Measurements from ENCODE around the gene FBXW4. TPM values are rescaled to one million over a fixed set of nuclear protein-coding genes. Genes with fewer than 3 reads are reported as not detected.

FBXW4 gene
- total RNA-seq, 1 donor from 2014 or later: 55.5 TPM

DNA sequence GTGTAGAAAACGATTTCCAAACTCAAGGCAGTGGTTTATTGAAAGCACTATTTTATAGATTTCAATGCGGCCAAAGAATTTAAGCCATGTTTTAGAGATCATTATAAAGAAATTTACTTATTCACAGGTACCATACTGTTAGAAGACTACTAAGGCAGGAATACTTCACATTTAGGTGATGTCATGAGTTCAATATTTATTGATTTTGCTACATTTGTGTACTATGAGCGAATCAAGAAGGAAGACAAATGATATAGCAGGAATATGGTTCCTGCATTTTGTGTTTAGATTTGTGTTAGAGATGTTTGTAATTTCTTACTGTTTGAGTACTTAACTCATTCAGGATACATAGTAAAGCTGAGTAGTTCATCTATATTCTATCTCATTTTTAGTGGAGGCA, 1.7 kb upstream of the FBXW4 start:
- DNase-seq (ENCODE audit: low spot score): no peak

DNA sequence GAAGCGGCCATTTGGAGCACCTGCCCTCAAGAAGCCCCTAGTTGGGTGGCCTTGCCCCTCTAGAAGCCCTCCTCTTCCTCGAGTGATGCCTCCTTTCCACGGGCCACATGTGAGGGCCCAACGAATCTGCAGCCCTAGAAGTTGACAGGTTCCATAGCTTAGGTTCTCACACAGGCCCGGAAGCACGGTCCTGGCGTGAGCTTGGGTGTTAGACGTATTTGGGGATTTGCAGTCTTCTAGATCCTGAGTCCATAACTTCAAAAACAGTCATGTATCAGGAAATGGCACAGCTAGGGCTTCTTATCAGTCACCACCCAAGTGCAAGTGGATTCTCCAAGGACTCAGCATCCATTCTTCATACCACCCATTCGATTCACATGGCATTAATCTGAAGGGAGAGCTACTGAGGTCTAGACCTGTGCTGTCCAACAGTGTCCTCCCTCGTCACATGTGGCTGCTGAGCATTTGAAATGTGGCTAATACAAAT, 477 bp upstream of the FBXW4 start:
- DNase-seq (ENCODE audit: low spot score): no peak

DNA sequence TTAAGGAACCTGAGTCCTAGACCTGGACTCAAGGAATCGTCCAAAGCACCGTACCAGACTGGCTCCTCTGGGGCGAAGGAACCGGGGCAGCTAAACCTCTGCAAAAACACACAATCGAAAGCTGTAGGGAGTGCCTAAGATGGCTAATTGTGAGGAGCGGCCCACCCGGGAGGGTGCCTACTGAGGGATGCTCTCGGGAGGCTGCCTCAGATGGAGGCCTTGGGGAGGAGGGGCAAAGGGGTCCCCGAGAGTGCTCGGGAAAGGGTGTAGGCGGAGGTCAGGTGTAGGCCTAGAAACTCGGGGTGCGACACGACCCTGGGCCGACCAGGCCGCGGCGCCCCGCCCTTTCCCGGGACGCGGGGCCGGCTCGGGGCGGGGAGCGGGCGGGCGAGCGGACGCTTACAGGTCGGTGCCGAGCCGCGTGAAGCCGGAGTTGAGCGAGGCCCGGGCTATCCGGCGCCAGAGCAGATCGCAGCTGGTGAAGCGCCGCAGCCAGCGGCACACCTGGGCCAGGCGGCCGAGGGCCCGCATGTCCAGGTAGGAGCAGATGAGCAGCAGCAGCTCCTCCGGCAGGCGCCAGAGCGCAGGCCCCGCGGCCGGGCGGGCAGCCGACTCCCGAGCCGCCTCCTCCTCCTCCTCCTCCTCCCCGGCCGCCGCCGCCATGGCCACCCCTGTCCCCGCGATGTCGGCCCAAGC, 844 bp downstream of the FBXW4 start:
- peak; percentile 90 for DNase-seq (ENCODE audit: low spot score)

DNA sequence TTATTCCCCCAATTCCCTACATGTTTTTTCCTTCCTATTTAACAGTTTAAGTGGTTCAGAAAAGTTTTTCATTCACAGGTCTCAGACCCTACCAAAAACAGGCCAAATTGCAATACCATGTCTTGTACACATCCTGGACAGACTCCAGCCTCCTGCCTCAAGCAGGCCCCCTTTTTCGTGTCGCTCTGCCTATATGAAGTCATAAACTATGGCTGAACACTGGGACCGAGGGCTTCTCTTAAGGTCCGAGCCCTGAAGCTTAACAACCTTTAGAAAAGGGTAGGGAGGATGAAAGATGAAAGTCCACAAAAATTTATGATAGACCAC, 1.4 kb downstream of the FBXW4 start:
- DNase-seq (ENCODE audit: low spot score): no peak

DNA sequence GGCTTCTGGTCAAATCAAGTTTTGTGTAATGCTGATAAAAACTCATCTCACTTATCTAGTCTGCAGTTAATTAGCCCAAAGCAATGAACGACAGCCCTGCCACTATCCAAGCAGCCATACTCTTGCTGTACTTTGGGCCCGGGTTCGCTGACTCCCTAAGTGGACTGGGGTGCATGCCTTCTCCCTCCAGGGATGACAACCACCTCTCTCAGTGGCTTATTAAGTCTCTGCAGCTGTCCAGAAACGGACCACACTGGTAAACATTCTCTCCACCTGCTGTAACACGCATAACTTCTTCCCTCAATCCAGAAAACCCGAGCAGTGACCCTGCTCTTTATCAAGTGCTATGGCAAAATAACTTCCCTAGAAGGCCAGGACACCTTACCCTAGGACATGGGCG, 3.9 kb downstream of the FBXW4 start:
- no peak for DNase-seq (ENCODE audit: low spot score)

DNA sequence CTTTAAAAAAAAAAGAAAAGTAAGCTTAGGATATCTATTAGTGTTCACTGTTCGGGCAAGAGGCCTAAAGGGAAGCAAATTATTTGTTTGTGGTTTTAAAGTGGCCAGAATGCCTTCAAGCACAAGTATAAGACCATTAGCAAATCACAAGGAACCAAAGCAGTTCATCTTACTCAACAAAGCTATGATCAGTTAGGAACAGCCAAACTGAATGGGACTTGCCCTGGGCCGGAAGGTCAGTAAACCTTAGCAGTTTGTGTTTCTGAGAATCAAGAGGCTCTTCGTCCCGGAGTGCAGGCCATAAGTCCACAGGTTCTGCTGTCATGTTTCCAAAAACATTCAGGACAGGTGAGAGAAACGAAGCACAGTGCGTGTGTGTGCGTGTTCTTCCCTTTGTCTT, 4.5 kb downstream of the FBXW4 start:
- DNase-seq (ENCODE audit: low spot score): no peak

DNA sequence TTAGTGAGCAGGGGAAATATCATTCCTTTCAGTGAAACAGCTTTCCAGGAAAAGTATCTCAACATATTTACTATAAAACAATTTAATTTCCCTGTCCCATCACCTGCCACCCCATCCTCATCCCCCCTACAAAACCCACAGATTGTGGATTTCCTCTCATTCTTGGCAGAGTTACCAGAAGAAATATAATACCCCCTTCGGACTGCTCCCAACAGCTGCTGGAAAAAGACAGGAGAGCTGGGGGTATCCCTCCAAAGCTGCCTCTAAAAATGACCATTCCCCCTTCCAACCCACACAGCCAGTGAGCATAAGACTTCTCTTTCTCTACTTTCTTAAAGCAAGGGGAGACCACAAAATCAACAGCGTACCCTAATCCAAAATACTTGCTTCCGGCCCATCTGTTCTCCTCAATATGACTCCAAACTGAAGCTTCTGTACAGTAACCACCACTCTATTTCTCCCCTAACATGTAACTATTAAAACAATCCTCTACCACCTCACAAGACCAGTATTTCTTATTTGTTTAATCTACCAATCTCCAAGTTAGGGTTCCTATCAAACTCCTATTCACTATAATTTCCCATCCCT, 7.8 kb downstream of the FBXW4 start:
- DNase-seq (ENCODE audit: low spot score): no peak

DNA sequence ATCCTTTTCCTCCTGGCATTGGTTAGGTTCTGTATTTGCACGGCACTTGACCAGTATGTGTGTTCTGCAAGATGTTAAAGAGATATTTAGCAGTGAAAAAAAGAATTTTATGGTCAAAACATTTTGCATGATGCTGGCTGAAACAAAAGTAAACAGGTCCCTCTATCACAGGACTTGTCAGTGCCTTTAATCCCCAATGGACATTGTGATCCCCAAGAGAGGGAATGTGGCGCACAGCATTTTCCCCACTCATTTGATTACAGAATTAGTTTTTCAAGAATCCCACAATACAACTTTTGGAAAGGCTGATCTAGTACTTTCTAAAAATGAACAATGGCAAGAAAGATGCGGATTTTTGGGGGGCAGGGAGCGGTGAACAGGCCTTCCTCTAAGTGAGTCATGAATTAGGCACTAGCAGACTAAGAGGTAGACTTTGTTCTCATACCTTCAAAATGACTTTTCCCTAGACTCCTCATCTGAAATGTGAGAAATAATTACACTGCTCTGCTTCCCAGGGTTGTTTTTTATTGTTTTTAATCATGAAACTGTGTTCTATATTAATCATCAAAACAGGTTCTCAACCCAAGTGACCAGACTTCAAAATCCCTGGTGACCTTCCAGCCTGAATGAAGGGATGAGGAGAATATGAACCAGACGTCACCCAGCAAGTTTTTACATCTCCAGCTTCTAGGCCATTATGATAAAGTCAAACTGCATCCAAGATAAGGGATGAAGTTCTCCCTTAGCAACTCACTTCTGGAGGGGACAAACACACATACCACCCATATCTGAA, 8.6 kb downstream of the FBXW4 start:
- DNase-seq (ENCODE audit: low spot score): no peak

DNA sequence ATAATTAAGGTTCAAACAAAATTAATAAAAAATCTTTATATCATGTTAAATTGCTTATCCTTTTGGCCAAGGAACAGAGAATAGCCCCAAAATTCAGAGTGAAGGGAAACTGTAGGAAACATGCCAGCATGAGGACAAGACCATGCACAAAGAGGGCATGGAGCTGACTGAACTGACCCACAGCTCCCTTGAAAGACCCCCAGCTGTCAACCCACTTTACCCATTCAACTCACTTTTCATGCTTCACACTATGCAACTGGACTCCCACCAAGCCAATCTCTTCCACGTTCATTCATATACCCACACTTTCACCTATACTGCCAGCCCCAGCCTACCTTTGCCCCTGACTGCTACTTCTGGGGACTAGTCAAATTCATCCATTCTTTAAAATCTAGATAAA, 10.2 kb downstream of the FBXW4 start:
- no peak for DNase-seq (ENCODE audit: low spot score)

DNA sequence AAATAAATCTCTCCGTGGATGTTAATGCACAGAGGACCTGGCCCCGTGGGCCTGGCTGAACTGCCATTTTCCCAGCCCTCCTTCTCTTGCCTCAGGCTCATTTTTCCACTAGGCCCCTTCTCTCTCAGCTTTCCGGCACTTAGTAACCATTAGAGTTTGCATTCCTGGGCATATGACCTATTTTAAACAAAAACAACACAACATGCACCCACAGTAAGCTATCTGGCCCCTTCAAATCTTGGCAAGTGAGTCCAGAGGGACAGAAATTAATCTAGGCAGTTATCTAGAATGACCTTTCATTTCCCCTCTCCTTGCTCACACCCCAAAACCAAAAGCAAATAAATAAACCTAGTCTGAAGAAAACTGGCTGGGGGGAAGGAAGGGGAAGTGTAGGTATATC, 11.7 kb downstream of the FBXW4 start:
- DNase-seq (ENCODE audit: low spot score): no peak

DNA sequence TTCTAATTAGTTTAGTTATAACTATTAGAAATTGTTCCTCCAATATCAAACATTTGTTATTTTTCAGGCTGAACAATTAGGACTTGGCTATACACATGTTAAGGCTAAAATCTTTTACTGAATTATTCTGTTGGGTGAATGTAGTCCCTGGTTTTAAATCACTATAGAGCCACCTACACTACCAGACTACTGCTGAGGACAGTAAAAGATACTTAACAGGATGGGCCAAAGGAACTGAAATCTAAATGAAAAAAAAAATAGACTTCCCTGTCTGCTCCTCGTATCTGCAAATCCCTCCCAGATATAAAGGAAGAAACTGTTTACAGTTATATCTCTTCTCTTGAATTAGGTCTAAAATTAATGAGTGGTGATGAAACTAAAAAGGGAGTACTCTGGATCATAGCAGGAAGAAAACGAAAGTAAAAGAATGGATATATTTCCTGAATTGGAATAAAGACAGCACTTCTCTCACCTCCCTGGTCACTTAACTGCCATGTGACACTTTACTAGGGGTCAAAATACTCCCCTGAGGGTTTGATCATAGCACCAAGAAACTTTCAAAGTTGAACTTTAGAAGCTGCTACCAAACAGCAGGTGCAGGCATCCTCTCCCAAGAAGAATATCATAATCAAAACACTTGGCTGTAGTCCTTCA, 12.7 kb downstream of the FBXW4 start:
- no peak for DNase-seq (ENCODE audit: low spot score)

DNA sequence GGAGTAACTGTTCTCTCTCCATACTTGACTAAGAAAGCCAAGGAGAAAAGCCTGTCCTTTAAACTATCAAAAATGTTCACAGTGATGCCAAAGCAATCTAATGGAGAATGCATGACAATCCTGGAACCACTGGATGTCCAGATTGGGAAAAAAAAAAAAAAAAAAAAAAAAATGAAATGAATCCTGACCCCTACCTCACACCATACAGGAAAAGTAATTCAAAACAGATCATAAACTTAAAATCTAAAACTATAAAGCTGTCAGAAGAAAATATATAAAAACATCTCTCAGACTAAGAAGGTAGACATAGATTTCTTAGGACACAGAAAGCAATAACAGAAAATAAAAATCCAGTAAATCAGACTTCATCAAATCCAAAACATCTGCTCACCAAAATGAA, 18.4 kb downstream of the FBXW4 start:
- DNase-seq (ENCODE audit: low spot score): no peak

DNA sequence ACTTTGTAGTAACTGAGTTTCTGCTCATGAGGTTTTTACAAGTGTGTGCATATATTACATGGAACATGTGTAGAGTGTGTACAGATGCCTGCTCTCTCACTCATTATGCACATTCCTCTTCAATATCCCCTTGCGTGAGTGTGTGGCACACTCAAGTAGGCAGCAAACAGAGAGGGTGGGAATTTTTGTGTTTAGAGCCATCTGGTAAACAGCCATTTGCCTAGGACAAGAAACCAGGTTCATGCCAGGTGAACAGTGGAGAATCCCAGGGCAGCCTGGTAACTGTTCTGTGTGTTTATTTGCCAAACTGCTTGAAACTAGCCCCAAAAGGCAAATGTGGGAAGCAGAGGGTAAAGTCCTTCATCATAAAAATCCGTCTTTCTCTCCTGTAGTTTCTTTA, 19.9 kb downstream of the FBXW4 start:
- no peak for DNase-seq (ENCODE audit: low spot score)

DNA sequence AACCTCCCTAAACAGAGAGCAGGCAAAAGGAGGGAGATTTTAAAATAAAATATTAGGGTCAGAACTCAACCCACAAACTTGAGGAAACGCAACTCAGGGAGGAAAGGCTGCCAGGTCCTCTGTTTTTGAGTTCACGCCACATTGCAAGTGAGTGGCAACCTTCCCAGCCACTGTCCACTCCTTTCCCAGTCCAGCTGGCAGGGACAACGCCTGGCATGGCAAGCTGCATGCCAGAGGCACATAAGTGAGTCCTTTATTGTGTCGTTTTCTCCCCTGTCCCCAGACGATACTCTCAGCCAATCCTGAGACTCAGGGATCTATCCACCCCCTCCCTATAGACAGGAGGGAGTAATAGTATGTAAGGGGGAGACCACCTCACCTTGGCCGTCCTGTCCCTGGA, 22.4 kb downstream of the FBXW4 start:
- DNase-seq (ENCODE audit: low spot score): no peak

DNA sequence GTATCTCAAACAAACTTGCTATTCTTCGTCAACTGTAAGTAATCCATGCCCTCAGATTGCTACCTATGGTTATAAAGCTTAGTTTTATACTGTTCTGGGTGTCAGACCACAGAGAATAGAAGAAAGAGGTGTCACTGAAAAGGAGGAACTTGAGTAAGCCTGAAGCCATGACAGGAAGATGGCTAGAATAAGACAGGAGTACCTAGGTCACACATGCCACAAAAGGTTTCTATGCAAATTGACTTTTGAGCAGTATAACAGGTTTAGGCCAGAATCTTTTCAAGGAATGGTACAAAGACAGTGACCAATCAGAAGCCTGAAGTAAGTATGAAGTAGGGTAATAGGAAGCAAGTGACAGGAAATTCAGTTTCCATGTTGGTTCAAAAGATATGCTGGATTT, 23.5 kb downstream of the FBXW4 start:
- no peak for DNase-seq (ENCODE audit: low spot score)

DNA sequence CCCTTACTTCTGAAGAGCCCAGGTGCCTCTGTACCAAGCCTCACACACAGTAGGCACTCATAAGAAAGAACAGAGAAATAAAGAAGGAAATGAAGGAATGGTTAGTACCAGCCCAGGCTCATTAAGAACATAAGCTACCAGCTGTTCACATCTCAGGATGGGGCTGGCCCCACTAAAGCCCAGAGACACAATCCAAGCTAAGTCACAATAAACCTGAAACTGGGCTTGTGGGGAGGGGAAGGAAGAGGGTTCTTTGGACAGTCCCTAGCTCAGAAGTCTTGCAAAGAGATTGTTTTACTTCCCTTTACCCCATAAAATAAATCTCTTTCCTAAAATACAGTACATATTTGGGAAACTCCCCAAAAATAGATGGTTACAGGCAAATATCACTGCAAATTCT, 24.3 kb downstream of the FBXW4 start:
- DNase-seq (ENCODE audit: low spot score): no peak

DNA sequence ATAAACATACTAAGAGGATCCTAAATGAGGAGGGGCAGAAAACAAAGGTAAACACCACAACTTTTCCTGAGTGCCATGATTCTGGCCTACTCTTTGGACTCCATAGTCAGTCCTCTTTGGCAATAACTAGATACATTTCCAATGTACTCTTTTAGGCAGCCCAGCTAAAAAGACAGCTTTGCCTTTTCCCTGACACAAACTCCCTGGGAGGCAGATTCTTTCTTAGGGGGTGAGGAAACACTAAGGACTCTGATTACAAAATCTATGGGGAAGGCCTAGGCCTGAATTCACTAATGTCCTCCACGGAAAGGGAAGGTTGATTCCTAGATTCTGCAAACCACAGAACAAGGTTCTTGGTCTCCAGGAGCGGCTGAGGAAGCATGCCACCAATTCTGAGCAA, 25.8 kb downstream of the FBXW4 start:
- no peak for DNase-seq (ENCODE audit: low spot score)

DNA sequence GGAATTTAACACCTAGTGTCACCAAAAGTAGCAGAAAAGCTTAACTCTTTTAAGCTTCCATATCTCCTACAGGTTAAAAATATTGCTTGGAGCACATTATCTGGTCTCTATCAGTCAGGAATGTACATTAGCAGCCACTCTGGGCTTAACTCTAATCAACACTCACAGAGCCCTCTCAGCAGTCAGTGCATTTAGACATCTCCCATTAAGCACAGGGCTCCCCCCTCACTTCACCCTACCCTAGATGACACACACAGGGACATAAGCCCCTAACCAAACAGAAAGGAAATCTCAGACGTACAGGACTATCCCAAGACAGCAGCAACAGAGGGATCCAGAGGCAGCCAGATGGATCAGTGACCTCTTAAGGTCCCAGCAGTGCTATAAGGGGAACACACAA, 26.4 kb downstream of the FBXW4 start:
- DNase-seq (ENCODE audit: low spot score): no peak

DNA sequence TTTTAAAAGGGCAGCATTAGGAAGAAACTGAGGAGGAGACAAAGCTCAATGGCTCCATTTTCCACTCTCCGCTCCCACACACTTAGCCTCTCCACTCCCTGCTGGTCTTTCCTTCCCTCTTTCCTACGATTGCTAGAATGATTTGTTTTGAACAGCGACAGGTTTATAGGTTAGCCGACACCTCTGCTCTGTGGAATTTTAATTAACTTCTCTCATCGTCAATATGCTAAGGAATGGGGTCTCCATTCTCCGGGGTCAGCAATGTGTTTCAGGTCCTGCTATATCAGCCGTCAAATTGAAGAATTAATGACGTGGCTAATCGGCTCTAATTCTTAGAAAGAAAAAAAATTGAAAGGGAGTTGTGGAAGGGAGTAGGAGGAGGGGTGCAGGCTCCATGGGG, 28.9 kb downstream of the FBXW4 start:
- DNase-seq (ENCODE audit: low spot score): no peak

DNA sequence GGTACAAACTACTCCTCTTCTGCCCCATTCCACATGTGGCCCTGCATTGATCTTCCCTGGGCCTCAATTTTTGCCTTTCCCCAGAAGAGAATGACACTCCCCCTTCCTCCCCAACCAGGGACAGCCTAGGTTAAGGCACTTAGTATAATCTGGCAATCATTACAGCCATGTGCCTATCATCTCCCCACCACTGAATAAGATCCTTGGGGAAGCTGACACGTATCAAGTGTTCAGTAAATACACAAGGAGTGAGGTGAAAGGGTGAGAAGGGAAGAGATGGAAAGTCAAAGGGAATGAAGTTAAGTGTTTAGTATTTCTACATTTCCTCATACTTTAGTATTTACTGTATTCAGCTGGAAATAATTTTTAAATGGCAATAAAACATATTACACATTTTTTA, 31.9 kb downstream of the FBXW4 start:
- DNase-seq (ENCODE audit: low spot score): no peak

DNA sequence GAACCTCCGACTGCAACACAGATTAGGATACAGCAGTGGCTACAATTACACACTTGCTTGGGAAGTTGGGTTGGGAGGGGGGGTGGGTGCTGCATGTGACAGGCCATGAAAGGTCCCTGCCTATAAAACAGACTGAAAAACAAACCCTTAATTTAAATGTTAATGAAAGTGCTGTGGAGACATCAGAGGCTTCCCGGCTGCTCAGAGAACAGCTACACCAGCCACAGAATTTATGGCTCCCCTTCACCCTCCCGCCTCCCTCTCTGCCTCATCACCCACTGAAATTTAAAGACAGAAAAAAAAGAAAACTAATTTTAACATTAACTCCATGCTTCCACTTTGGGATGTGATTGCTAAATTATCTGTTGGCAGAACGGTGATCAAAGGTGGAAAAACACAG, 34.7 kb downstream of the FBXW4 start:
- no peak for DNase-seq (ENCODE audit: low spot score)

DNA sequence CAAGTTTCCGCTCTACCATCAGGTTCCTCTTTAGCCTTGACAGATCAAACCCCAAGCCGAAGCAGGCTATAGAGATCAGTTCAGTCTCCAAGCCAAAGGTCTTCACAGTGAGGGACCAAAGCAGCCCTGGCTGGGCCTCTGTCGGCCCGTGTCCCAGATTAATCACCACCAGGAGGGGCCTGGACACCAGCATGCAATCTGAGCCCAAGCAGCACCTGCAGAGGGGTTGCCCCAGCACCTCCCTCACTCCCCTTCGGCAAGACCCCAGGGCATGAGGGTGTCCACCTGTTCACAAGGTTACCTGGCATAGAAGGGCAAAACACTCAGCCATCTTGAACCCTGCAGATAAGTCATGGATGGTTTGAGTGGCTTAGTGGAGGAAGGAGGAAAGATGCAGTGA, 36.0 kb downstream of the FBXW4 start:
- DNase-seq (ENCODE audit: low spot score): no peak

Measured in mesenteric fat pad (tissue), 1 donor.